Breast epithelium (tissue), 3 donors: ENCODE data around the gene MTURN.
"Not testable (repeated sequence)": the region's sequence is repeated elsewhere in the genome, so short reads cannot be mapped to it uniquely, and the experiment has no call there.

Experiments
- POLR2A ChIP-seq: fragments of 450-650 bp; IDR thresholded peaks from one replicate; pipeline ENCODE4 v1.6.1; 2016; ENCODE audit warnings: antibody characterized with exemption, mild to moderate bottlenecking, moderate library complexity
- POLR2AphosphoS5 ChIP-seq, 3 donors: sonication (generic); formaldehyde crosslinking; IDR thresholded peaks; one replicate each; pipeline ENCODE4 v1.6.1; 2017; ENCODE audit warnings: antibody characterized with exemption in 3 of 3
- TF ChIP-seq, protein P1 (sequence below), 3 donors: fragments of 450-650 bp; IDR thresholded peaks; one replicate each; pipeline ENCODE4 v1.5.1; 2016 to 2017; ENCODE audit warnings: antibody characterized with exemption in 3 of 3, mild to moderate bottlenecking in 3 of 3, moderate library complexity in 3 of 3

DNA sequence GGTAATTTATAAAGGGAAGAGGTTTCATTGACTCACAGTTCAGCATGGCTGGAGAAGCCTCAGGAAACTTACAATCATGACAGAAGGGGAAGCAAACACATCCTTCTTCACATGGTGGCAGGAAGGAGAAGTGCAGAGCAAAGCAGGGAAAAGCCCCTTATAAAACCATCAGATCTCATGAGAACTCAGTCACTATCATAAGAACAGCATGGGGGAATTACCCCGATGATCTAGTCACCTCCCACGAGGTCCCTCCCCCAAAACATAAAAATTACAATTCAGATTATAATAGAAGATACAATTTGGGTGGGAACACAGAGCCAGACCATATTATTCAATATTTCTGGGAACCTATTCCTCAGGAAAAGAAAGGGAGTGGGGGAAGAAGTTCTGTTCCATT, 53.6 kb downstream of the MTURN start:
- TF ChIP-seq, protein P1, sequence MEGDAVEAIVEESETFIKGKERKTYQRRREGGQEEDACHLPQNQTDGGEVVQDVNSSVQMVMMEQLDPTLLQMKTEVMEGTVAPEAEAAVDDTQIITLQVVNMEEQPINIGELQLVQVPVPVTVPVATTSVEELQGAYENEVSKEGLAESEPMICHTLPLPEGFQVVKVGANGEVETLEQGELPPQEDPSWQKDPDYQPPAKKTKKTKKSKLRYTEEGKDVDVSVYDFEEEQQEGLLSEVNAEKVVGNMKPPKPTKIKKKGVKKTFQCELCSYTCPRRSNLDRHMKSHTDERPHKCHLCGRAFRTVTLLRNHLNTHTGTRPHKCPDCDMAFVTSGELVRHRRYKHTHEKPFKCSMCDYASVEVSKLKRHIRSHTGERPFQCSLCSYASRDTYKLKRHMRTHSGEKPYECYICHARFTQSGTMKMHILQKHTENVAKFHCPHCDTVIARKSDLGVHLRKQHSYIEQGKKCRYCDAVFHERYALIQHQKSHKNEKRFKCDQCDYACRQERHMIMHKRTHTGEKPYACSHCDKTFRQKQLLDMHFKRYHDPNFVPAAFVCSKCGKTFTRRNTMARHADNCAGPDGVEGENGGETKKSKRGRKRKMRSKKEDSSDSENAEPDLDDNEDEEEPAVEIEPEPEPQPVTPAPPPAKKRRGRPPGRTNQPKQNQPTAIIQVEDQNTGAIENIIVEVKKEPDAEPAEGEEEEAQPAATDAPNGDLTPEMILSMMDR (IDR thresholded peaks at IDR 0.05) = not testable (repeated sequence)
- not testable (repeated sequence) for TF ChIP-seq POLR2A; POLR2AphosphoS5 (IDR thresholded peaks at IDR 0.05)
